HG02610 (cell line): ENCODE results near the gene RNF125.
A peak's percentile ranks its signal among the peaks of the same experiment; 100 is the strongest.

Experiments used
- ATAC-seq: cut with Tn5 transposase; IDR thresholded peaks from one replicate; pipeline ENCODE4 v1.9.1; 2021; ENCODE audit warnings: mild to moderate bottlenecking, moderate library complexity; ENCODE audit not compliant: unreplicated experiment

Gene RNF125

DNA sequence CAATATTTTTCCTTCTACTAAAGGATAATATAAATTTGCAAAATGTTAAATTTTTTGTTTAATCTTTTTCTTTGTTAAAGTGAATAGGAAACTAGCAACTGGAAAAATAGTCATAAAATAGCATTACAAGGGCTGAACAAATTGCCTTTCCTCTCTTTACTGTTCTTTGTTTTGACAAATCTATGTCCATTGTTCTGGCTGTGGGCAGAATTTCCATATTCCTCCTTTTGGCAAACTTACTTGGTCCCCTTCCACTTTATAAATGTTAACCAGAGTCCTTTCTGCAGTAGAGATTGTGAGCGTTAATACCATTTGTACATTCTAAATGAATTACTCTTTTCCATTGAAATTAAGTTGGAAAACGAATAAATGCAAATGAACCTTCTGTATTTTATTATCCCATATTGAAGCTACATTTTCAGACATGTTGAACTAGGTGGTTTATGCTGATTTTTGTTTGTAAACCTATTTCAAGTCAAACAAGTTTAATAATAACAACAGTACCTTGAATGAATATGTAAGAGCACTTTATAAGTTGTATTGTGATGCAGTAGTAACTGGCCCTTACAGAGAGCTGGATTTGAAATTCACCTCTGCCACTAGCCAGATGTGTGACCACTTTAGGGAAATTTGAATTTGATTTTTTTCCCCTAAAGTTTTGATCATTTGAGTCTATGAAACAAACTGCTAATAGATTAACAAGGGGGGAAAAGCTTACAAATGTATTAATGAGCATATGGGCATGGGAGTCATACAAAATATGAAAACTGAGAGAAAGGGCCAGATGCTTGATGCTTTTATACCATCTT is 3.3 kb downstream of the RNF125 start:
- ATAC-seq: no peak

- no peak for ATAC-seq
These were observed 7.1 kb downstream of the RNF125 start for GRCh38 chr18:32025744-32026143.

DNA sequence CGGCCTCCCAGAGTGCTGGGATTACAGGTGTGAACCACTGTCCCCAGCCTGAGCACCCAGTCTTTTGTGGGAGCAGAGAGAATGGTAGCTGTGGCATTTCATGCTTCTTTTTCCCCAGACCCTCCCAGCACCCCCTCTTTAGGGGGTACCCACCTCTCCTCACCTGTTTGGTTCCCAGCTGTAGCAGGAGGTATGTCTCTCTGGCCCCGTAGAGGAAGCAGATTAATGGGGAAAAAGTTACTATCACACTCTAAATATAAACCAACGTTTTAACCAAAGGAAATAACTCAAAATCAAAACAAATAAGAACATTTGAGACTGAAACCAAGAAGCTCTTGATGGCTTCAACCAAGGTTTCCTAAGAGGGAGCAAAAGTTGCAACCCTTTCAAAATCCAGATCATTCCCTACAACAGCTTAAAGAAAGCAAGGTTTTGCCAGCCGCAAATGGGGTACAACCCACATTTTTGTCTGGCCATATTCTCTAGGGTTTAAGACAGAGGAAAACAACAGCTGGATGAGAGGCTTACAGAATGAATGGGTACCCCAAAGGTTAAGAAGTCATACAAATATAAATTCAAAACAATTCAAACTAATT is 8.0 kb downstream of the RNF125 start:
- no peak for ATAC-seq

GRCh38 chr18:32029558-32029957 is 10.9 kb downstream of the RNF125 start:
- no peak for ATAC-seq

DNA sequence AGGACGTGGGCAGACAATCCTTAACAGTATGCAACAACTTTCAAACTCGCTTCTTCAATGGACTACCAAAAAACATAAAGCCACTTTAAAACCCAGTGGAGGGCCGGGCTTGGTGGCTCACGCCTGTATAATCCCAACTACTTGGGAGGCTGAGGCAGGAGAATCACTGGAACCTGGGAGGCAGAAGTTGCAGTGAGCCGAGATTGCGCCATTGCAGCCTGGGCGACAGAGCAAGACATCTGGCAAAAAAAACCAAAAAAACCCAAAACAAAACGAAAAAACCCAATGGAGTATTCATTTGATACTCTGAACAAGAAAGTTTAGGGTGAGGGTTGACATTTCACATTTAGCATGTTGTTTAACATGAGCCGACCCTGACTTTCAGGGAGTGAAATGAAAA is 14.0 kb downstream of the RNF125 start:
- no peak for ATAC-seq

- no peak for ATAC-seq
These were observed 18.0 kb downstream of the RNF125 start for GRCh38 chr18:32036506-32037180.

GRCh38 chr18:32037616-32038015 is 19.0 kb downstream of the RNF125 start:
- no peak for ATAC-seq

GRCh38 chr18:32040936-32041335 is 22.3 kb downstream of the RNF125 start:
- ATAC-seq: peak; percentile 69

GRCh38 chr18:32042337-32042736 is 23.7 kb downstream of the RNF125 start:
- no peak for ATAC-seq

- ATAC-seq: peak; percentile 82
These were observed 30.0 kb downstream of the RNF125 start for GRCh38 chr18:32048507-32049091.

- no peak for ATAC-seq
These were observed 31.0 kb downstream of the RNF125 start for GRCh38 chr18:32049393-32050171.

DNA sequence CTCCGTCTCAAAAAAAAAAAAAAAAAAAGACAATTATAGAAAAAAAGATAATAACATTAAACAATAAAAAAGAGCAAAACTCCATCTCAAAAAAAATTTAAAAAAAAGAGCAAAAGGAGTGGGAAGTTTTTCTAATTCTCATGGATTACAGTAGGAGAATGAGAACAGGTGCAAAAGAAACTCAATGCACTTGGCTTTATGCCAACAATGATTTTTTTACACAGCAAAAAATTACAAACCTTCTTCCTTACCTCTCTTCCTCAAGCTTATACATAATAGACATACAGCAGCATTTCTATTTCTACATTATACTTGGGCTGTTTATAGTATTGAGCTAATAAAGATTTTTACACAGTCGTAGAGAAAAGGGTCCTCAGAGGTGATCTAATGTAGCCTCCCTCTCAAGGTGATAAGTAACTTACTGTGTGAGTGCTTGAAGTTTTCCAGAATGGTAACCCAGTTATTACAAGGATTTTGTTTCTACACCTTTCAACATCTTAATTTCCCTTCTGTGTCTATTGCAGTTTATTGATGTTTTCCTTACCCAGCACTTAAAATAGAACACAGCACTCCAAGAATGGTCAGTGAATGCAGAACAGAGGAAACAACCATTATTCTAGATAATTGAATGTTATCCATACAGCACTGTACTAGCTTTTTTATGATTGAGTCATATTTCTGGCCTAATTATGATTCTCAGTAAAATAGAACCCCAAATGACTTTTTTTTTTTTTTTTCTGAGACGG is 38.2 kb downstream of the RNF125 start:
- no peak for ATAC-seq

- no peak for ATAC-seq
These were observed 39.1 kb downstream of the RNF125 start for GRCh38 chr18:32057624-32058165.

DNA sequence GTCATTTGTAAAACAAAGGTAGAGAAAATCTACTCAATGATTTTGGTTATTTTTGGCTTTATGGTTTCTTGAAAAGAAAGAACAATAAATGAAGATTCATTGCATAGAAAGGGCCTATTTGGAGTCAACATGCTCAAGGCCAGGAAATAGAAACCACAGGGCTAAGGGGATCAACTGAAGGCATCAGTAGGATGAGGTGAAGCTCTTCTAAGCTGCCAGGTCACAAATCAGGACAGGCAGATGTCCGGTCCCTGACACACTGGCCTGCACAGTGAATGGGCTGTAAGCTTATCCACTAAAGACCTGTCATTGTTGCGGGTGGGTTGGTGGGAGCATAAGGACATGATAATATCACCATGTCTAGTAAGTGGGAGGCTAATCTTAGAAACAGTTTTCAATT is 41.4 kb downstream of the RNF125 start:
- no peak for ATAC-seq

GRCh38 chr18:32067375-32068167 is 48.9 kb downstream of the RNF125 start:
- ATAC-seq: no peak

DNA sequence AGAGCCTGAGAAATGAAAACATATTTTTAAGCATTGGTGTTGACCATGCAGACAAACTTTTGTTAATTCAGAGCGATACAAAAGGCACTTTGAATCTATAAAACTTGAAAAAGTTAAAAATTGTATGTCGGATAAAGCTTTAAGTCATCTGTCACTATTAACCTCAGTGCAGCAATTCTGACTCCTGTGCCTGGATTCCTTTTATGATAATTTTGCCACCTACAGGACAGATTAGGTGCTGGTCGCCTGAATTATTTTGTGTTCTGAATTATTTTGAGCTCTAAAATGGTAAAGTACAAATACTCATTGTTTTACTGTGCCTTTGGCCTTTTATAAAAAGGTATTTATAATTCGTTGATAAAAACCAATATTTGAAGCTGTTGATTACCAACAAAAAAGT is 53.7 kb downstream of the RNF125 start:
- ATAC-seq: peak; percentile 45

DNA sequence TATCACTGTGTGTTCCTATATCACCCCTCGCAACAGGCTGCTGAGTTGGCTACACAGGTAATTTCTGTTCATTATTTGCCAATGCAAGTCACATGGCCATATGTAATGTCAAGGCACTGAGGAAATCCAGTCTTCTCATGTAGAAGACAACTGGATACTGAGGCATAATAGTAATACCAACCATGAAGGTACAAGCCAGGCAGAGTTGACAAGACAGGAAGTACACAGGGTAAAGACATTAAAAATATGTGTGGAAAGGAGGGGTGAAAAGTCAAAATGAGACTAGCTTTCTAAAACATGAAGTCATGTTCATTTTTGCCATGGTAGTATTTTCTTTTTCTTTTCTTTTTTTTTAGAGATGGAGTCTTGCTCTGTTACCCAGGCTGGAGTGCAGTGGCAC is 55.6 kb downstream of the RNF125 start:
- ATAC-seq: no peak

DNA sequence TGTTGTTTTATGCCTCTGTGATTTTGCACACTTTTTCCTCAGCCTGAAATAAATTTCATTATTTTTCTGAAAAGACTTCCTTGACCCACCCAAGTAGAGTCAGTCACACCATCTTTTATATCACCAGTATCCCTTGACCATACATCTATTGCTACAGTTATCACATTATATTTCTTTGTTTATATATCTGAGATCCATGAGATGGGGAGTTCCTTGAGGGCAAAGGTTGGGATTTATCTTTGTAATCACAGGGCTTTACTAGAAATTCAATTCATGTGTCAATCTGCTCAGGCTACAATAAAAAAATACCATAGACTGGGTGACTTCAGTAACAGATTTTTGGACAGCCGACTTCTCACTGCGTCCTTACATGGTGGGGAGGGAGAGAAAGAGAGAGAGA is 60.2 kb downstream of the RNF125 start:
- ATAC-seq: no peak

GRCh38 chr18:32081881-32082280 is 63.3 kb downstream of the RNF125 start:
- ATAC-seq: no peak
